ENCODE measurements around the gene ATOSB.
"Not testable (repeated sequence)": the region's sequence is repeated elsewhere in the genome, so short reads cannot be mapped to it uniquely, and the experiment has no call there.

GRCh38 chr9:35157836-35158235 lies 42.2 kb upstream of the ATOSB start:
- TF ChIP-seq, protein P1, sequence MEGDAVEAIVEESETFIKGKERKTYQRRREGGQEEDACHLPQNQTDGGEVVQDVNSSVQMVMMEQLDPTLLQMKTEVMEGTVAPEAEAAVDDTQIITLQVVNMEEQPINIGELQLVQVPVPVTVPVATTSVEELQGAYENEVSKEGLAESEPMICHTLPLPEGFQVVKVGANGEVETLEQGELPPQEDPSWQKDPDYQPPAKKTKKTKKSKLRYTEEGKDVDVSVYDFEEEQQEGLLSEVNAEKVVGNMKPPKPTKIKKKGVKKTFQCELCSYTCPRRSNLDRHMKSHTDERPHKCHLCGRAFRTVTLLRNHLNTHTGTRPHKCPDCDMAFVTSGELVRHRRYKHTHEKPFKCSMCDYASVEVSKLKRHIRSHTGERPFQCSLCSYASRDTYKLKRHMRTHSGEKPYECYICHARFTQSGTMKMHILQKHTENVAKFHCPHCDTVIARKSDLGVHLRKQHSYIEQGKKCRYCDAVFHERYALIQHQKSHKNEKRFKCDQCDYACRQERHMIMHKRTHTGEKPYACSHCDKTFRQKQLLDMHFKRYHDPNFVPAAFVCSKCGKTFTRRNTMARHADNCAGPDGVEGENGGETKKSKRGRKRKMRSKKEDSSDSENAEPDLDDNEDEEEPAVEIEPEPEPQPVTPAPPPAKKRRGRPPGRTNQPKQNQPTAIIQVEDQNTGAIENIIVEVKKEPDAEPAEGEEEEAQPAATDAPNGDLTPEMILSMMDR (conservative IDR thresholded peaks at IDR 0.05; ENCODE audit: low read length), result not testable (repeated sequence)
- TF ChIP-seq EZH2phosphoT487 (IDR thresholded peaks at IDR 0.05; ENCODE audit: borderline replicate concordance), result not testable (repeated sequence)

Data from Loucy (cell line).